ENCODE data around the gene MCU. TPM values are rescaled to one million over a fixed set of nuclear protein-coding genes. Genes with fewer than 3 reads are reported as not detected.

MCU gene
- total RNA-seq, 1 experiment from 2014 or later = 18.7 TPM

- intact Hi-C loops (cut with micrococcal nuclease; ENCODE audit: unreplicated experiment) = no loop called here
- Histone ChIP-seq H3K36me3 (ENCODE audit: insufficient read depth, low read length, poor library complexity, severe bottlenecking) (no peaks in the 10 kb centered on the region), H3K27ac (ENCODE audit: low read depth, low read length, poor library complexity, severe bottlenecking) (no peak overlapping the region), H3K27me3 (replicated peaks; ENCODE audit: insufficient read depth, low read depth, low read length, poor library complexity) (no peaks in the 10 kb centered on the region), H3K9me3 (ENCODE audit: low read depth, low read length, poor library complexity, severe bottlenecking) (no peaks in the 10 kb centered on the region), H3K4me1 (ENCODE audit: insufficient read depth, low read length, poor library complexity, severe bottlenecking) (no peaks in the 10 kb centered on the region), H3K4me3 (ENCODE audit: low read depth, low read length, poor library complexity, severe bottlenecking) (no peak overlapping the region)
- ChIA-PET CTCF (no interaction called here), POLR2A (ENCODE audit: low non-redundant PET) (no interaction called here)
- no TSS peak for BruUV-seq (replicated peaks)
- TF ChIP-seq CTCF (conservative IDR thresholded peaks at IDR 0.05; ENCODE audit: low read depth, low read length) = no peak
- TF ChIP-seq EZH2 (IDR thresholded peaks at IDR 0.05; ENCODE audit: borderline replicate concordance, low read depth, low read length, poor library complexity, severe bottlenecking) = no peak
- no peak for DNase-seq (ENCODE audit: low spot score)
Measured at GRCh38 chr10:72648301-72648700, 43.6 kb upstream of the MCU start.

DNA sequence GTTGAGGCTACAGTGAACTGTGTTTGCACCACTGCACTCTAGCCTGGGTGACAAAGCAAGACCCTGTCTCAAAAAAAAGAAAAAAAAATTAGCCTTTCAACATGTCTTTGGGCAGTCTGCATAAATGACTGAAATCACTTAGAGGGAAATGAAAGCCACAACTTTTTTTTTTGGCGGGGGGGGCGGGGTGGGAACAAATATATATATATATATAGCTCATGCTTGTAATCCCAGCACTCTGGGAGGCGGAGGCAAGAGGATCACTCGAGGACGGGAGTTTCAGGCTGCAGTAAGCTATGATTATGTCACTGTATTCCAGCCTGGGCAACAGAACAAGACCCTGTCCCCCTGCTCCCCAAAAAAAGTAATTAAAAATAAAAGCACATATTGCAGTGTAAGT, 42.7 kb upstream of the MCU start:
- no peaks in the 10 kb centered on the region for H3K36me3 ChIP-seq (ENCODE audit: insufficient read depth, low read length, poor library complexity, severe bottlenecking)
- intact Hi-C loops (cut with micrococcal nuclease; ENCODE audit: unreplicated experiment) = no loop called here
- TF ChIP-seq CTCF (conservative IDR thresholded peaks at IDR 0.05; ENCODE audit: low read depth, low read length) = no peak
- TF ChIP-seq EZH2 (IDR thresholded peaks at IDR 0.05; ENCODE audit: borderline replicate concordance, low read depth, low read length, poor library complexity, severe bottlenecking) = no peak
- no peaks in the 10 kb centered on the region for H3K27me3 ChIP-seq (replicated peaks; ENCODE audit: insufficient read depth, low read depth, low read length, poor library complexity)
- BruUV-seq (replicated peaks) = no TSS peak
- H3K27ac ChIP-seq (ENCODE audit: low read depth, low read length, poor library complexity, severe bottlenecking) = no peak overlapping the region
- no peak for DNase-seq (ENCODE audit: low spot score)
- H3K4me3 ChIP-seq (ENCODE audit: low read depth, low read length, poor library complexity, severe bottlenecking) = no peak overlapping the region
- H3K4me1 ChIP-seq (ENCODE audit: insufficient read depth, low read length, poor library complexity, severe bottlenecking) = no peaks in the 10 kb centered on the region
- no peaks in the 10 kb centered on the region for H3K9me3 ChIP-seq (ENCODE audit: low read depth, low read length, poor library complexity, severe bottlenecking)
- POLR2A ChIA-PET (ENCODE audit: low non-redundant PET) = interaction anchor here (0.7 kb wide), 1 partner anchor 267 kb away, joined by 5 read pairs; no protein-coding TSS in a partner anchor
- CTCF ChIA-PET = no interaction called here

- intact Hi-C loops (cut with micrococcal nuclease; ENCODE audit: unreplicated experiment) = no loop called here
- no peaks in the 10 kb centered on the region for H3K27me3 ChIP-seq (replicated peaks; ENCODE audit: insufficient read depth, low read depth, low read length, poor library complexity)
- no peak overlapping the region for H3K4me3 ChIP-seq (ENCODE audit: low read depth, low read length, poor library complexity, severe bottlenecking)
- BruUV-seq (replicated peaks) = no TSS peak
- POLR2A ChIA-PET (ENCODE audit: low non-redundant PET) = no interaction called here
- DNase-seq (ENCODE audit: low spot score) = no peak
- H3K36me3 ChIP-seq (ENCODE audit: insufficient read depth, low read length, poor library complexity, severe bottlenecking) = no peaks in the 10 kb centered on the region
- no peak overlapping the region for H3K27ac ChIP-seq (ENCODE audit: low read depth, low read length, poor library complexity, severe bottlenecking)
- no peaks in the 10 kb centered on the region for H3K9me3 ChIP-seq (ENCODE audit: low read depth, low read length, poor library complexity, severe bottlenecking)
- no peaks in the 10 kb centered on the region for H3K4me1 ChIP-seq (ENCODE audit: insufficient read depth, low read length, poor library complexity, severe bottlenecking)
- TF ChIP-seq CTCF (conservative IDR thresholded peaks at IDR 0.05; ENCODE audit: low read depth, low read length) (no peak), EZH2 (IDR thresholded peaks at IDR 0.05; ENCODE audit: borderline replicate concordance, low read depth, low read length, poor library complexity, severe bottlenecking) (no peak)
- CTCF ChIA-PET = no interaction called here
Measured at GRCh38 chr10:72653383-72654096, 38.4 kb upstream of the MCU start.

Data from A673 (cell line).